Erythroblast (primary cell): ENCODE results near the gene LRBA.

Experiments used
- DNase-seq, 2 experiments: peaks; one replicate each; lab custom pipeline; 2025; lab: John Stamatoyannopoulos, UW
- GATA1 ChIP-seq: IDR thresholded peaks from 2 replicates; pipeline ENCODE4 v1.6.1; 2011; ENCODE audit warnings: low read depth, mild to moderate bottlenecking, control low read depth, low read length, moderate library complexity
- POLR2A ChIP-seq: IDR thresholded peaks from 2 replicates; pipeline ENCODE4 v1.6.1; 2011; ENCODE audit warnings: mild to moderate bottlenecking, low read length

Gene LRBA

DNA sequence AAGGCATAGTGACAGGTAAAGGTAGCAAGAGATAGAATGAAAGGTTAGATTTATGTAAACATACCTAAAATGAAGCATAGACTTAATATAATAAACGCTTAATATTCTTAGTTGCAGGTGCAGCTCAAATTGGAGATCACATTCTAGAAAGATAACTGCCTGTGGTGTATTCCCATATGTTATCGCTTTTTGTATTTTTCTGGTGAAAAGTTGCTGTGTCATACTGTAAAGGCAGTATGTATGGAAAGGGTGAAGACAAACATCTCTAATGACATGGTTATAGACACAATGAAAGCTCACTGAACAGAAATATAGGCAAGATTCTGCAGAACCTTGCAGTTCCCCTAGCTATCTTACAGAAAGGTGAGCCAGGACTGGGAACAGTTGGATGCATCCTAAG lies 696.6 kb downstream of the LRBA start:
- peak; percentile 16 to 22 for DNase-seq
- TF ChIP-seq POLR2A: no peak
- TF ChIP-seq GATA1: no peak

DNA sequence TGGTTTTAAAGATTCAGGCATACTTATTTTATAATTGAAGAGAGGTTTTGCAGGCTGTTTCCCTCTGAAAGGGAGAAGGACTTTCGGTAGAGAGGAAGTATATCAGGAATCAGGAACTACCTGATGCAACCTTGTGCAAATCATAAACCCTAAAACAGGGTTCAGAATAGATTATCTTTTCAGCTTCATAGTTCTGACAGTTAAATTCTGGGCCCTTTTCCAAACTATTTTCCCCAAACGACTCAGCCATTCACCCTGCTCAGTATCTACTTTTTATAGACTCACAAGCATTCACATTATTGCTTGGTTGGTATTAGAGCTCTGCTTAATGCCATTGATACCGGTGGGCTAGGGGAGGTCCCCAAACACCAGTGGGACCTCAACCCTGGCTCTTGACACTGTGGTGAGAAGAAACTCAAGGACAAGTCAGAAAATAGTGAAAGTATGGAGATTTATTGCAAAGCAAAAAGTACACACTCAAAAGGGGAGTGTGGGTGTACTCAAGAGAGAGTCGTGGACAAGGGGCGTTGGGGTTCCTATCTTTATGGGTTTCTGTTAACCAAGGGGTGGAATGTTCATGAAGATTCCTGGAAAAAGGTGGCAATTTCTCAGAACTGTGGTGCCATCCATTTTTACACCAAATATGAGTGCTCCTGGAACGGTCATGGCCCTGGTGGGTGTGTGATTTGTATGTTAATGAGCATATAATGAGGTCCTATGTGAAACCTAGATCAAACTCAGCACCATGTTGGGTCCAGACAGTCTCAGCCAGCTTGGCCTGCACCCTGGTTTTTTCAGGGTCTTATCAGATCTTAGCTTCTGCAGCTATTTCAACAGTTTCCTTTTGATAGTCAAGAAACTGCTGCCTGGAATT lies 698.5 kb downstream of the LRBA start:
- DNase-seq: peak; percentile 30 to 69
- TF ChIP-seq POLR2A: no peak
- TF ChIP-seq GATA1: no peak

DNA sequence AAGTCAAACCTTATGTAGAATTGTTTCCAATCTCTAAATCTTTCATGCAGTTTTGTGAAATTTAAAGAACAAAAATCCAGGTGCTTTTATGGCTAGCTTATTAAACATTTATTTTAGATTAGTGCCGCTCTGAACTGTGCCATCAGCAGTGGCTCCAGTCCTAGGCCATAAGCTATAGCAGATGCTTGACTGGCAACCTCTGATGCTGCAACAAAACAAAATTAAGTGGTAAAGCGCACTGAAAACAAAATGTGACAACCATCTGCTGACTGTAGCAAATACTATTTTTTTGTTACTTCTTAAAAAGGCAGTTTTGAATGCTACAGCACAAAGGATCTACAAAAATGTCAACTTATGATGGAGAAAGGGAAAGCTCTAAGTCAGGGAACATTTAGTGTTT lies 699.4 kb downstream of the LRBA start:
- TF ChIP-seq POLR2A (no peak), GATA1 (no peak)
- peak in 1 of 2 experiments; percentile 27 for DNase-seq

DNA sequence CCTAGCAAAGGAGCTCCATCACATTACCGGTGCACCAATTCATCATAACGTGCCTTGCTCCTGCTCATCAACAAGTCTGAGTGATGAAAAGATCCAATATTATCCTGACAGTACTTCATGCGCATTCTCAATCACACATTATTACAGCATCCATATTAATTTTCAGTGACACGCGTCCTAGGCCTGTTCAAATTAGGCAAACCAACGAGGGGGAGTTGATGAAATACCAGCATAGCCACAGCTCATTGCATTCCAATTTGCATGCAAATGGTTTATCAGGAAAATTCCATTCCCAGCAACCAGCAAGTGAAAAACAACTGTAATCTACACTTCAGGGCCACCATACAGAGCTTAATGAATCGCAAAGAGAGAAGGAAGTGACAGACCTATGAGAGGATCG lies 699.9 kb downstream of the LRBA start:
- TF ChIP-seq GATA1 (no peak), POLR2A (no peak)
- no peak for DNase-seq

DNA sequence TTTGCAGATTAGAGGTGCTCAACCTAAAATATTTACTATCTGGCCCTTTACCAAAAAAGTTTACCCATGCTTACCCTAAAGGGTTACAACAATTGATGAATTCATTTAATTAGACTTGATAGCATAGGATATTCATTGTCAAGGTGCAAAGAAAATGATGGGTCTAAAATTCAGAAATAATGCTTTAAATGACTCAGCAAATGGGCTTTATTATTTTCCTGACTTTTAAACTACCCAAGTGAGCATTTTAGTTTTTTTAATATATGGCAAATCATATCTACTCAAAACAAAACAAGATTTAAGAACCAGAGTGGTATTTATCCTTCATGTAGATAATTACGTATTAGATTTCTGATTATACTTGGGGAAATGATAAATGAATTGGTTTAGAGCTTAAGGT lies 701.1 kb downstream of the LRBA start:
- DNase-seq: no peak
- TF ChIP-seq POLR2A (no peak), GATA1 (no peak)

DNA sequence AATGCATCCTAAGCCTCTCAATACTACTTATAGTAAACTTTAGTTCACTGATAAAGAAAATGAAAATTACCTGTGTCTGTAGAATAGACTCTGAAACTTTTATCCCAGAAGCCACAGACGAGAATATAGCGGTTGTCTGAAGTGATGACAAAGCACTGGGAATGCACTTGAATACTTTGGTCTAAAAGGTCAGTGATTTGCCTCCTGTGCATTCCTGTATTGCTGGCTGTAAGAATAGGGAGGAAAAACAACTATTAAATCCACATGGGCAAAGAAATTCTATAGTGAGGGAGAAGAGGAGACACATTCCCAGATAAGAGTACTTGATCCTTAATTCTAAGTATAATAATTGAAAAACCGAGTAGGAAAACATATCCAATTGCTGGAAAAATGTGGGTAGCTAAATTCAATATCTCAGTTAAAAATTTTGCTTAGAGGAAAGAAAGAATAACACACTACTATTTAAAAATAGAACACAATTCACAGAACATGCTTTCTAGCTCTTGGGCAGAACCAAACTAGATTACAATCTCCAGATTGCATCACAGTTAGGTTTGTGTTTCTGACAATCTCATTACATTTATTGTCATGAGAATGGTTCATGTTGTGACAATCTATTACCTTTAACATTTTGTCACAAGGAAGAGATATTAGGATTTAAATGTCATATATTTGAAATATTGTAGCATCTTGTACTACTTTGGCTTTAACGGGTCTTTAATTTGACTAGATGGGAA lies 704.8 kb downstream of the LRBA start:
- no peak for DNase-seq

DNA sequence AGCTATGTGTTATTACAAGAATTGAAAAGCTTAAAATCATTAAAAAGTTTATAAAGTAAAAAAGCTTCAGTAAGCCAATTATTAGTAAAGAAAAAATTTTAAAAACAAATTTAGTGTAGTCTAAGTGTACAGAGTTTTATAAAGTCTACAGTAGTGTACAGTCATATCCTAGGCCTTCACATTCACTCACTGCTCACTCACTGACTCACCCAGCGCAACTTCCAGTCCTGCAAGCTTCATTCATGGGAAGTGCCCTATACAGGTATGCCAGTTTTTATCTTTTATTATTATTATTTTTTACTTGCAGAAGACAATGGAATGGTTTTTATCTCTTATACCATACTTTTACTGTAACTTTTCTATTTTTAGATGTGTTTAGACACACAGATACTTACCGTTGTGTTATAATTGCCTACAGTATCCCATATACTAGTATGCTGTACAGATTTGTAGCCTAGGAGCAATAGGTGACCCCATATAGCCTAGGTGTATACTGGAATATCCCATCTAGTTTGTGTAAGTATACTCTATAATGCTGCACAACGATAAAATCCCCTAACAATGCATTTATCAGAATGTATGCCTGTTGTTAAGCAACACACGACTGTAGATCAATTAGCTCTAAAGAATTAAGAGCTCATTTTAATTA lies 706.1 kb downstream of the LRBA start:
- TF ChIP-seq POLR2A (no peak), GATA1 (no peak)
- DNase-seq: no peak

More for the DNA sequence above, 704.8 kb downstream of the LRBA start:
- TF ChIP-seq POLR2A (no peak), GATA1 (no peak)

DNA sequence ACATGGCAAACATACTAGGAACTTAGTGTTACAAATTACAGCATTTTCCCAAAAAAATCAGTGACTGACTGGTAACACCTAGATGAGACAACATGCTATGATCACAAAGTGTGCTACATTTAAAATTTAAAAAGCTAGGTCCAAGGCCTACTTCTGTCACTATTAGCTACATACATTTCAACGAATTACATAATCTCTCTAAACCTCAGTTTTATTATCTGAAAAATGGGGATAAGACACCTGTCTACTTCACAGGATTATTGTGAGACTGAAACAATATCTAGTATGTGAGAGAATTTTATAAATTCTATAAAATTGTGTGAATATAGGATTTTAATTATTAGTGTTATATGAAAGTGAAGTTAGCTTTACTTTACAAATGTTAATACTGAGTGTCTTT lies 708.4 kb downstream of the LRBA start:
- DNase-seq: no peak
- TF ChIP-seq GATA1 (no peak), POLR2A (no peak)

DNA sequence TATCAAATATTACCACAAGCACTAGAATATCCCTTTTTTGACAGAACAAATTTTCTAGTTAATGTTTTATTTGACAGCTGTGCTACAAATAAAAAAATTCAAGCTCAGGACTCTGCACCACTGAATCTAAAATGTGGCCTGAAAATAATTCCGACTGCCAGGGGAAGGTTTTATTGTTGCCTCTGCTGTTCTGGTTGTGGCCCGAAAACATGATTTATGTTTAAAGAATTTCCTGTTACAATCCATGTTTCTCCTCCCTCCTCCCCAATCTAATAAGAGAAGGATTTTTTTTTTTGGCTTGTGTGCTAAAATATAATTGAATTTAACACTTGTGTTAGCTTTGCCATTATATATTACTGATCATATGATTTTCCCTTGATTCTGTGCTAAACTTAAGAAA lies 709.1 kb downstream of the LRBA start:
- no peak for DNase-seq

DNA sequence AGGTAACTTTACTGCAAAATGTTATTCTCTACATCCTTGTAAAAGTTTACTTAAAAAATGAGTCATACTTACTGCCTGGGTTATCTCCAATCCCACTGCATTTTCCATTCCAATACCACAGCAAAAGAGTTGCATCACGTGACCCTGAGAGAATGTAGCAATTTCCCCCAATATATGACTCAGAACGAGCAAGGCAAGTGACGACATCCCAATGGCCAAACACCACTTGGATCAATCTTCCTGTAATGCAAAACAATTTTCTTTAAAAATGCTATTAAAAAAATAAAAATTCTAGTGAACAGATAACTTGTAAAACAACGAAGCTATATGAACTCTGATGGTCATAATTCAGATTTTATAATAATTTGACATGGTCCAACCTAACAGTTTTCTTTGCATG lies 712.5 kb downstream of the LRBA start:
- DNase-seq: peak; percentile 10 to 69
- TF ChIP-seq GATA1: no peak
- TF ChIP-seq POLR2A: no peak

More for the DNA sequence above, 709.1 kb downstream of the LRBA start:
- no peak for TF ChIP-seq GATA1
- TF ChIP-seq POLR2A: no peak

DNA sequence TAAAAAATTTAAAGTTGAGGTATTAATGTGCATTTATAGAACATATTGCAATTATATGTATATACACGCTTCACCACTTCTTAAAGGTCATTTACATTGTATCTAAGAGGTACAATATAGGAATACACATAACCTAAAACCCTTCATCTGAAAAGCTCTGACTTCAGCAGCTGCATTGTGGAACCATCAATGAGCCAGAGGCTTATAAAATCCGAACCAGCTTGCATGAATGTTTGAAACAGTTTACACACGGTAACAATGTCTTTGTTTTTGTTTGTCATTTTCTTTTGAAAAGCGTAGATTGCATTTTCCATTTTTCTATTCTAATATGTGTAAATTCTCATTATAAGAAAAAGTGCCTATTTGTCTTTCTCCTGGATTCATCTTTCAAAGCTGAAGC lies 715.3 kb downstream of the LRBA start:
- DNase-seq: no peak
- TF ChIP-seq POLR2A (no peak), GATA1 (no peak)

DNA sequence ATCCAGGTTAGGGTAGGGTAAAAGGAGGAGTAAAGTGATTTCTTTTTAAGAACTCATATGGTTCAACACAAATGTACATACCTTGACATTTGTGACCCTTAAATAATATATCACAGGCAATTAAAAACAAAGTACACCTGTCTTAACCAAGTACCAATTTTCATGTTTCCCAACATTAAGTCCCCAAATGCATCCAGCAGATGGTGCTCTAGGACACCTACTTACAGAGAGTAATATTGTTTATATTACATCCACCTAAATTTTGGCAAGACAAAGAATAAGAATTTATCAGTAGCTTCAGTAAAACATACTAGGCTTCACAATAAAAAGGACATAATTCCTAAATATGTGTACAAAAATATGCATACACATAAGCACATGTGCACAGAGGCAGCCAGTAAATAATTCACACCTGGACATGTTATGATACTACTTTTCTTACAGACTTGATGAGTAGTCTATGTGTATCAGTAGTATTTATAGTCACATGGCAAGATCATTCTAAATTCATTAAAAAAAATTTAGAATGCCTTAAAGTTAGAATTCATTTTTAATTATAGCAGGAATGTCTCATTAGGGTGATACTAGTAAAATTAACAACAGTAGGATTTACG lies 717.1 kb downstream of the LRBA start:
- DNase-seq: peak; percentile 60 to 76
- TF ChIP-seq GATA1 (no peak), POLR2A (no peak)

DNA sequence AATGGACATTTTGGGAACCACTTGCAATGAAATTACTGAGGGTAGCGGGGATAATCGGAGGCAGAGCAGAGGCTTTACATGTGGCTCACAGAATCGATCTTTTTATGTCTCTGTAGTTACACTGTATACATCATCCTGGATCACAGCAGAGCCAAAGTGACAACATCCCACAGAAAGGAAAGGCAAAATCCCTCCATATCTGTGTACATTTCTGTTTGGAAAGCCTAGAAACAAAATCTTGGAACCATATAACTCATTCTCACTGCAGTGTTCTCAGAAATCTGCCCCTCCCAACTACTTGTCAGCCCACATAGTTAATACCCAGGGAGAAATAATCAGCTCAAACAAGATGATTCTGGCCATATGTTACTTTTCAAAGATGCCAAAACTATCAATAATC lies 725.2 kb downstream of the LRBA start:
- TF ChIP-seq POLR2A (no peak), GATA1 (no peak)
- DNase-seq: no peak

DNA sequence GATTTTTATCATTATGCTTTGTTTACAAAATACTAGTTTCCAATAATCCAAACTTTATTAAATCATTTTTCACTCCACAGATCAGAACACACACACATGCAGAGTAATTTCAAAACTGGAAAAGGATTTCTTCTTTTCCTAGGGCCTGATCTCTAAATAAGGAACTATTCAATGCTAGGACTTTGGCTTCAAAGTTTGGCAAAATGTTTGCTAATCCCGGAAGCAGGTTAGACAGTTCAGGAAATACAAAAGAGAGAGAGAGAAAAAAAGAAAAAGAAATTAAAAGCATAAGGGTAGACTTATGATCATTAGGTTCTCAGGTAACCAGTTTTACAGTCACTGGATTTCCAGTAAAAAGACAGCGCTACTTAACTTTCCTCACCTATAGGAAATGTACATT lies 725.9 kb downstream of the LRBA start:
- TF ChIP-seq POLR2A: no peak
- TF ChIP-seq GATA1: no peak
- DNase-seq: no peak
